Neural cell (in vitro differentiated cells): ENCODE data around the gene ATF7IP2.
"Not testable (repeated sequence)": the region's sequence is repeated elsewhere in the genome, so short reads cannot be mapped to it uniquely, and the experiment has no call there.

ENCODE experiments used
- EP300 ChIP-seq: fragments of 450-650 bp; conservative IDR thresholded peaks from 2 replicates; pipeline ENCODE4 v1.6.1; 2014; ENCODE audit warnings: antibody characterized with exemption, mild to moderate bottlenecking, moderate library complexity; ENCODE audit not compliant: poor library complexity, severe bottlenecking
- MXI1 ChIP-seq: fragments of 450-650 bp; conservative IDR thresholded peaks from 2 replicates; pipeline ENCODE4 v1.6.1; 2014; ENCODE audit warnings: antibody characterized with exemption, mild to moderate bottlenecking; ENCODE audit not compliant: poor library complexity, severe bottlenecking
- TF ChIP-seq, protein P1 (sequence below): fragments of 450-650 bp; IDR thresholded peaks from 2 replicates; pipeline ENCODE4 v1.5.1; 2014; ENCODE audit warnings: antibody characterized with exemption, mild to moderate bottlenecking, moderate library complexity; ENCODE audit not compliant: poor library complexity, severe bottlenecking

DNA sequence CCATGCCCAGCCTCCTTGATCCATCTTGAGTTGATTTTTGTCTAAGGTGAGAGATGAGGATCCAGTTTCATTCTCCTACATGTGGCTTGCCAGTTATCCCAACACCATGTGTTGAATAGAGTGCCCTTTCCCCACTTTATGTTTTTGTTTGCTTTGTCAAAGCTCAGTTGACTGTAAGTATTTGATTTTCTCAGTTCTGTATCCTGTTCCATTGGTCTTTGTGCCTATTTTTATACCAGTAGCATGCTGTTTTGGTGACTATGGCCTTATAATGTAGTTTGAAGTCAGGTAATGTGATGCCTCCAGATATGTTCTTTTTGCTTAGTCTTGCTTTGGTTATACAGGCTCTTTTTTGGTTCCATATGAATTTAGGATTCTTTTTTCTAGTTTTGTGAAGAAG, 23.9 kb downstream of the ATF7IP2 start:
- not testable (repeated sequence) for TF ChIP-seq EP300, MXI1
- TF ChIP-seq, protein P1, sequence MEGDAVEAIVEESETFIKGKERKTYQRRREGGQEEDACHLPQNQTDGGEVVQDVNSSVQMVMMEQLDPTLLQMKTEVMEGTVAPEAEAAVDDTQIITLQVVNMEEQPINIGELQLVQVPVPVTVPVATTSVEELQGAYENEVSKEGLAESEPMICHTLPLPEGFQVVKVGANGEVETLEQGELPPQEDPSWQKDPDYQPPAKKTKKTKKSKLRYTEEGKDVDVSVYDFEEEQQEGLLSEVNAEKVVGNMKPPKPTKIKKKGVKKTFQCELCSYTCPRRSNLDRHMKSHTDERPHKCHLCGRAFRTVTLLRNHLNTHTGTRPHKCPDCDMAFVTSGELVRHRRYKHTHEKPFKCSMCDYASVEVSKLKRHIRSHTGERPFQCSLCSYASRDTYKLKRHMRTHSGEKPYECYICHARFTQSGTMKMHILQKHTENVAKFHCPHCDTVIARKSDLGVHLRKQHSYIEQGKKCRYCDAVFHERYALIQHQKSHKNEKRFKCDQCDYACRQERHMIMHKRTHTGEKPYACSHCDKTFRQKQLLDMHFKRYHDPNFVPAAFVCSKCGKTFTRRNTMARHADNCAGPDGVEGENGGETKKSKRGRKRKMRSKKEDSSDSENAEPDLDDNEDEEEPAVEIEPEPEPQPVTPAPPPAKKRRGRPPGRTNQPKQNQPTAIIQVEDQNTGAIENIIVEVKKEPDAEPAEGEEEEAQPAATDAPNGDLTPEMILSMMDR, result not testable (repeated sequence)
